Measurements from ENCODE around the gene KCNK6. TPM values are rescaled to one million over a fixed set of nuclear protein-coding genes. Genes with fewer than 3 reads are reported as not detected.

Gene KCNK6
- total RNA-seq, 1 experiment from 2014 or later, result 6.1 TPM

GRCh38 chr19:38316477-38317067 lies 3.1 kb upstream of the KCNK6 start:
- no peaks in the 10 kb centered on the region for H3K27me3 Mint-ChIP-seq (ENCODE audit: insufficient read depth, unreplicated experiment)
- POLR2A ChIA-PET, result no interaction called here
- peaks cover 11% of the 10 kb centered on the region for H3K4me1 Mint-ChIP-seq (ENCODE audit: low read depth, unreplicated experiment)
- peak overlapping the region; percentile 96 for H3K4me3 Mint-ChIP-seq (ENCODE audit: unreplicated experiment)
- peak overlapping the region; percentile 91 for H3K27ac Mint-ChIP-seq (ENCODE audit: unreplicated experiment)
- intact Hi-C loops (cut with micrococcal nuclease; ENCODE audit: unreplicated experiment), result loop anchor here (1.0 kb wide), 3 partner anchors 19 to 52 kb away; partner anchors contain the start of genes CATSPERG and SPINT2
- Histone ChIP-seq H3K4me3 (ENCODE audit: low read depth, low read length) (peak overlapping the region; percentile 36), H3K9me3 (no peaks in the 10 kb centered on the region), H3K27me3 (replicated peaks; ENCODE audit: control insufficient read depth, insufficient read depth, low read length) (no peaks in the 10 kb centered on the region), H3K4me1 (peaks cover 4% of the 10 kb centered on the region; the same call in 1 of the 2 replicates), H3K36me3 (ENCODE audit: control insufficient read depth, insufficient read depth, low read length) (no peaks in the 10 kb centered on the region)
- H3K36me3 Mint-ChIP-seq (ENCODE audit: insufficient read depth, unreplicated experiment), result peaks cover 14% of the 10 kb centered on the region
- H3K9me3 Mint-ChIP-seq (ENCODE audit: unreplicated experiment), result no peaks in the 10 kb centered on the region
- DNase-seq, result no peak
- BruUV-seq (replicated peaks), result TSS peak; percentile 42
- CTCF ChIA-PET, result no interaction called here
- TF ChIP-seq, protein P1, sequence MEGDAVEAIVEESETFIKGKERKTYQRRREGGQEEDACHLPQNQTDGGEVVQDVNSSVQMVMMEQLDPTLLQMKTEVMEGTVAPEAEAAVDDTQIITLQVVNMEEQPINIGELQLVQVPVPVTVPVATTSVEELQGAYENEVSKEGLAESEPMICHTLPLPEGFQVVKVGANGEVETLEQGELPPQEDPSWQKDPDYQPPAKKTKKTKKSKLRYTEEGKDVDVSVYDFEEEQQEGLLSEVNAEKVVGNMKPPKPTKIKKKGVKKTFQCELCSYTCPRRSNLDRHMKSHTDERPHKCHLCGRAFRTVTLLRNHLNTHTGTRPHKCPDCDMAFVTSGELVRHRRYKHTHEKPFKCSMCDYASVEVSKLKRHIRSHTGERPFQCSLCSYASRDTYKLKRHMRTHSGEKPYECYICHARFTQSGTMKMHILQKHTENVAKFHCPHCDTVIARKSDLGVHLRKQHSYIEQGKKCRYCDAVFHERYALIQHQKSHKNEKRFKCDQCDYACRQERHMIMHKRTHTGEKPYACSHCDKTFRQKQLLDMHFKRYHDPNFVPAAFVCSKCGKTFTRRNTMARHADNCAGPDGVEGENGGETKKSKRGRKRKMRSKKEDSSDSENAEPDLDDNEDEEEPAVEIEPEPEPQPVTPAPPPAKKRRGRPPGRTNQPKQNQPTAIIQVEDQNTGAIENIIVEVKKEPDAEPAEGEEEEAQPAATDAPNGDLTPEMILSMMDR (IDR thresholded peaks at IDR 0.05; ENCODE audit: insufficient read depth in 1 of 2, low read depth in 1 of 2, low read length in 1 of 2, severe bottlenecking in 1 of 2, unreplicated experiment in 1 of 2), result no peak

DNA sequence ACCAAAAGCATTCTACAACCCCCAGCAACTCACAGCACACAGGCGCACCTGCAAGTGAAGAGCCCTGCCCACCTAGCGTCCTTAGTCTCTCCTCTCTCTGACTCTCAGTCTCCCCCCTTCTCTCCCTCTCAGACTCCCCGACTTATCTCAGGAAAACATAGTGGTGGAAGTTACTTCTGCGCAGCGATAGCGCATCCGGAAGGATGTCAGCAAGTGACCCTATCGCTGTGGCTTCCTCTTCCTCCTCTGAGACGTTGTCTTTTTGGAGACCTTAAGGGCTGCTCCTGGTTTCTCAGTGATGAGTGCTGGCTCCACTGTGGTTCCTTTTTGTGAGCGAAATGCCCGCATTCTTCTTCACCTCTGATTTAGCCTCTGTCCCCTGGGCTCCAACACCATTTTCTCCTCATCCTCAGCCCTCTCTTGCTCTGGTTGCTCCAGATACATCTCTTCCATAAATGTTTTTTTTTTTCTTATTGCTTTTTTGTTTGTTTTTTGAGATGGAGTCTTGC lies 2.5 kb upstream of the KCNK6 start:
- H3K4me1 Mint-ChIP-seq (ENCODE audit: low read depth, unreplicated experiment), result peaks cover 11% of the 10 kb centered on the region
- H3K36me3 Mint-ChIP-seq (ENCODE audit: insufficient read depth, unreplicated experiment), result peaks cover 14% of the 10 kb centered on the region
- peak overlapping the region; percentile 91 for H3K27ac Mint-ChIP-seq (ENCODE audit: unreplicated experiment)
- Histone ChIP-seq H3K4me1 (peaks cover 4% of the 10 kb centered on the region; the same call in 1 of the 2 replicates), H3K4me3 (ENCODE audit: low read depth, low read length) (no peak overlapping the region), H3K27me3 (replicated peaks; ENCODE audit: control insufficient read depth, insufficient read depth, low read length) (no peaks in the 10 kb centered on the region), H3K9me3 (no peaks in the 10 kb centered on the region), H3K36me3 (ENCODE audit: control insufficient read depth, insufficient read depth, low read length) (no peaks in the 10 kb centered on the region)
- H3K27me3 Mint-ChIP-seq (ENCODE audit: insufficient read depth, unreplicated experiment), result no peaks in the 10 kb centered on the region
- no peak for DNase-seq
- ChIA-PET CTCF (no interaction called here), POLR2A (no interaction called here)
- H3K9me3 Mint-ChIP-seq (ENCODE audit: unreplicated experiment), result no peaks in the 10 kb centered on the region
- intact Hi-C loops (cut with micrococcal nuclease; ENCODE audit: unreplicated experiment), result no loop called here
- no TSS peak for BruUV-seq (replicated peaks)
- H3K4me3 Mint-ChIP-seq (ENCODE audit: unreplicated experiment), result peak overlapping the region; percentile 96
- TF ChIP-seq, protein P1 (IDR thresholded peaks at IDR 0.05; ENCODE audit: insufficient read depth in 1 of 2, low read depth in 1 of 2, low read length in 1 of 2, severe bottlenecking in 1 of 2, unreplicated experiment in 1 of 2), result no peak

DNA sequence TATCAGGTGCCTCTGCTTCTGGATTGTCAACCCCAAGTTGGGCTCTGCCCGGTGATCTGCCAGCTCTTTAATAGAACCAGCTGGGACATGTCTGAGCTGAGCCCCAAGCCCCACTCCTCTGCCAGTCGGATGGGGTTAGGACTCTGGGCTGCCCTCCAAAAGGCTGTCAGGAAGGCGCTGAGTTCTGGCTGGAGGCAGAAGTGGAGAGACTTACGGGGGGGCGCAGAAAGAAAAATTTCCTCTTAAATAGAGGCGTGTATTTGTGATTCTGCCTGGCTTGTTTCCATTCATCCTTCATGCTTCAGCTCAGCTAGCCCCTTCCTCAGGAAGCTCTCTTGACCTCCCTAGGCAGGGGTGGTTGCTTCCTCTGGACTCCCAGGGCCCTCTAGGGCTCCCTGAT lies 985 bp upstream of the KCNK6 start:
- no peak overlapping the region for H3K27ac Mint-ChIP-seq (ENCODE audit: unreplicated experiment)
- ChIA-PET POLR2A (no interaction called here), CTCF (interaction anchor here (0.7 to 1.4 kb wide), 2 partner anchors 56 to 75 kb away, joined by 3 to 4 read pairs; partner anchors contain the start of gene PSMD8)
- H3K4me1 Mint-ChIP-seq (ENCODE audit: low read depth, unreplicated experiment), result peaks cover 11% of the 10 kb centered on the region
- Histone ChIP-seq H3K27me3 (replicated peaks; ENCODE audit: control insufficient read depth, insufficient read depth, low read length) (no peaks in the 10 kb centered on the region), H3K4me3 (ENCODE audit: low read depth, low read length) (no peak overlapping the region), H3K36me3 (ENCODE audit: control insufficient read depth, insufficient read depth, low read length) (no peaks in the 10 kb centered on the region), H3K4me1 (peaks cover 4% of the 10 kb centered on the region; the same call in 1 of the 2 replicates), H3K9me3 (no peaks in the 10 kb centered on the region)
- BruUV-seq (replicated peaks), result no TSS peak
- no peaks in the 10 kb centered on the region for H3K9me3 Mint-ChIP-seq (ENCODE audit: unreplicated experiment)
- TF ChIP-seq, protein P1 (IDR thresholded peaks at IDR 0.05; ENCODE audit: insufficient read depth in 1 of 2, low read depth in 1 of 2, low read length in 1 of 2, severe bottlenecking in 1 of 2, unreplicated experiment in 1 of 2), result no peak
- H3K36me3 Mint-ChIP-seq (ENCODE audit: insufficient read depth, unreplicated experiment), result peaks cover 14% of the 10 kb centered on the region
- H3K4me3 Mint-ChIP-seq (ENCODE audit: unreplicated experiment), result peak overlapping the region; percentile 74
- intact Hi-C loops (cut with micrococcal nuclease; ENCODE audit: unreplicated experiment), result no loop called here
- no peaks in the 10 kb centered on the region for H3K27me3 Mint-ChIP-seq (ENCODE audit: insufficient read depth, unreplicated experiment)
- DNase-seq, result no peak

Data from Caco-2 (cell line).